T-helper 1 cell treated with Interleukin-12 subunit alpha and Interleukin-12 subunit beta and Interleukin-4 antibody, amounts not matched to agents 30 μg/mL and 1 μg/mL, for 36 hours (primary cell): Measurements from ENCODE around the gene ZNF385A.

Experiments
- H3K27ac Mint-ChIP-seq: one replicate; pipeline ENCODE4 v1.8.0; 2021; ENCODE audit warnings: mild to moderate bottlenecking, mixed read lengths
- H3K27me3 Mint-ChIP-seq: one replicate; pipeline ENCODE4 v1.8.0; 2021; ENCODE audit warnings: low read depth, mixed read lengths
- H3K36me3 Mint-ChIP-seq: one replicate; pipeline ENCODE4 v1.8.0; 2021; ENCODE audit warnings: low read depth, mixed read lengths
- H3K4me1 Mint-ChIP-seq: one replicate; pipeline ENCODE4 v1.8.0; 2021; ENCODE audit warnings: low read depth, mixed read lengths
- H3K4me3 Mint-ChIP-seq: one replicate; pipeline ENCODE4 v1.8.0; 2021; ENCODE audit warnings: mild to moderate bottlenecking, moderate library complexity, mixed read lengths
- H3K9me3 Mint-ChIP-seq: one replicate; pipeline ENCODE4 v1.8.0; 2021; ENCODE audit warnings: mixed read lengths

ZNF385A gene

DNA sequence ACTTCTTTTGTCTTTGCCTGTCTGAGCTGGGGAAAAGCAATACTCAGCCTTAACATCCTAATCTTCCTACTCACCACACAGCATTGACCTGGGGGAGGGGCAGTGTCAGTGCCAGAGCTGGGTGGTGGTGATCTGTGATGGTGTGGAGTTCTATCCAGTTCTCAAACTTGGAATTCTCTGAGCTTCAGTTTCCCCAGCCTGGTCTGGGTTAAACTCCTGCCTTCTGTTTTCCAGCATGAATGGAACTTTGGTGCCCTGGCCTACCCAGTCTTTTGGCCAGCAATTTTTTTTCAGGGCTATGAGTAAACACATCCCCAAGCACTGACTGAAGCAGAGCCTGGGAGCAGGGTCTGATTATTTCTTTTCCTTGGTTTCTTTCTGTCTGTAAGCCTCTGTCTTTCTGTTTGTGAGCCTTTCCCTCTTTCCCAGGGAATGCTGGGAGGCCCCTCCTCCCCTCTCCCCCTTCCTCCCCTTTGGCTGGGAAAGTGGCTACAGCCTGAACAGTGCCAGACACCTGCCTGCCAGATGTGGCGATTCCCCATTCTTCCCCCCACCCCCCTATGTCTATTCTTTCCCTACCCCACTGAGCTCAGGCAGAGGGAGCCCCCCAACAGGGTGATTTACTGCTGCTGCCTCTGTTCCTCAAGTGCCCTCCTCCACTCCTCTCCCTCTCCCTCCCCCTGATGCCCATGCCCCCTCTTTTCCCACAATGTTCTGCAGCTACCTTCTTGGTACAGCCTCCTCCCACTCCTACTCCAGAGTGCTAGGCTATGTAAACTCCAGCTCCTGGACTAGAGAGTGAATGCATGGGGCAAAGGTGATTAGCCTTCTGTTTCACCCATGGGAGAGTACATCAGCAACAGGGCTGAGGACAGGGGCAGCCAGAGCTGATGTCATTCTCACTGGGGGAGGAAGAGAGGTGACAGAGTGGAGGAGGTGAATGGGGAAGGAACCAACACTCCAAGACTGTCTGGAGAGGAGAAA is 31.4 kb downstream of the ZNF385A start:
- no peaks in the 10 kb centered on the region for H3K9me3 Mint-ChIP-seq
- peaks cover 20% of the 10 kb centered on the region for H3K4me1 Mint-ChIP-seq
- H3K4me3 Mint-ChIP-seq, result no peak overlapping the region
- peaks cover 39% of the 10 kb centered on the region for H3K36me3 Mint-ChIP-seq
- no peak overlapping the region for H3K27ac Mint-ChIP-seq
- no peaks in the 10 kb centered on the region for H3K27me3 Mint-ChIP-seq

DNA sequence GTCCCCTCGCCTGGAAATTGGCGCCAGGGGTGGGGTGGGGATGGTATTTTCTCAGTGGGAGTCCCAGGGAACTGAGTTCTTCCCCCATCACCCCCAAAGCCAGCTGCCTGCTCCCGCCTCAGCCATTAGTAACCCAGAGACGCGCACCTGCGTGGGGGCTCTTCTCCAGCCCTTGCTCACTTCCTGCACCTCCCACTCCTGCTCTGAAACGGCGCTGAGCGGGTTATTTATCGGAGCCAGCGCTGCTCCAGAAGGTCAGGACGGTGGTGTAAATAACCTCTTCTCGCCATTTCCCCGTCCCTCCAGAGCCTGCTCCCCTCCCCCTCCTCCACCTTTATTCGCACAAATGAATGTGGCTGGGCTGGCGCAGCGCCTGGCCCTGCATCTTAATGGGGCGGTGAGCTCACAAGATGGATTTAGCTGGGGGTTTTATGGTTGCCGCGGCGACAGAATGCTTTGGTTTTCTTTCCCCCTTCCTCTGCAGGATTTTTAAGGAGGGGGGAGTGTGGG is 32.5 kb downstream of the ZNF385A start:
- Mint-ChIP-seq H3K36me3 (peaks cover 47% of the 10 kb centered on the region), H3K4me1 (peaks cover 18% of the 10 kb centered on the region), H3K27ac (peak overlapping the region; percentile 42), H3K27me3 (no peaks in the 10 kb centered on the region), H3K9me3 (no peaks in the 10 kb centered on the region), H3K4me3 (peak overlapping the region; percentile 48)

DNA sequence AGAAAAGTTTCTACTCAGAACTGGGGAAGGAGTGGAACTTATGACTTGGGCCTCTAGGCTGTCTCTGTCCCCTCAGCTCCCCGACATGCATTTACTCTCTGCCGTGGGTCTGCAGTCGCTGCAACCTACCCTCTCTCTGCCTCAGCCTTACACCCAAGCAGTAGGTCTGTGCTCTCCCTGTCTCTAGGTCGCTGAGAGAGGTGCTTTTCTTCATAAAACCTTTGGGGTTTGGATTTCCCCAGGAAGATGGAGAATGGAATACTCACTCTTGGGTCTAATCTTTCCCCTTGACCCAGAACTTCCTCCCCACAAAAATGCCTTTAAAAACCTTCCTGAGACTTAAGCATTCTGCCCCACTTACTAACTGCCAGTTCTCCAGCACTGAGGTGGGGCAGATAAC is 33.2 kb downstream of the ZNF385A start:
- Mint-ChIP-seq H3K36me3 (peaks cover 52% of the 10 kb centered on the region), H3K27me3 (no peaks in the 10 kb centered on the region), H3K27ac (no peak overlapping the region), H3K4me1 (peaks cover 18% of the 10 kb centered on the region), H3K4me3 (no peak overlapping the region), H3K9me3 (no peaks in the 10 kb centered on the region)

DNA sequence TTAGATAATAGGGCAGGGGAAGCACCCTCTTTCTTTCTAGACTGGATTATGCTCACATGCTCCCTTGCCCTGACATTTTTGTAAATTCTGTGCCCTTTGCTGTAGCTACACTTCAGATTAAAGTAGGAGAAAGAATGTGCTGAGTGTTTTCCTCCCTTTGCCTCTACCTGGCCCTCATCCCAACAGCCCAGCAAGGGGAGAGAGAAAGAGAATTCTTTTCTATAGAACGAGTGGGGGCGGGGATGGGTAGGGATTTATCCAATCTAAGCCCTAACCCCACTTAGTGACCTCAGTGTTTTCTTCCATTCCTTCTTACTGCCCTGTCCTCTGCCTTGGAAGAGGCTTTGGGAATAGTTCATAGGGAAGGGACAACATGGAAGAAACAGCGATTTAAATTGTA is 33.8 kb downstream of the ZNF385A start:
- Mint-ChIP-seq H3K27me3 (no peaks in the 10 kb centered on the region), H3K27ac (no peak overlapping the region), H3K36me3 (peaks cover 52% of the 10 kb centered on the region), H3K9me3 (no peaks in the 10 kb centered on the region), H3K4me3 (no peak overlapping the region), H3K4me1 (peaks cover 18% of the 10 kb centered on the region)

DNA sequence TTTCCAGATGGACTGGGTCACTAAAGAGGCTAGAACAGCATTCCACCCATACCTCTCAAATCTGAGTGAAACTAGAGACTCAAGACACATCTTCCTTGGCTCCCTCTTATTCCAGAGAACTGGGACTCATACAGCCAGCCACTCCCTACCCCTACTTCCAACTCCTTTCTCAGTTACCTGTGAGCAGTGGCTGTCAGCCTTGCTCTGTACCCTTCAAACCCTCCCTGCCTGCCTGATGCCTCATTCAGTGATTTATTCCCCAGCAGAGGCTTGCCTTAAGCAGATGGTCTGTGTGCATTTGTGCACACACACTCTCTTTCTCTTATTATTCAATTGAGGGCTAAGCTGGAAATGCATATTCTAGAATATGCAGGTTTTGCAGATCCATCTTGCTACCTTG is 34.9 kb downstream of the ZNF385A start:
- H3K27me3 Mint-ChIP-seq, result no peaks in the 10 kb centered on the region
- no peaks in the 10 kb centered on the region for H3K9me3 Mint-ChIP-seq
- H3K4me3 Mint-ChIP-seq, result no peak overlapping the region
- peaks cover 60% of the 10 kb centered on the region for H3K36me3 Mint-ChIP-seq
- H3K4me1 Mint-ChIP-seq, result peaks cover 18% of the 10 kb centered on the region
- no peak overlapping the region for H3K27ac Mint-ChIP-seq

DNA sequence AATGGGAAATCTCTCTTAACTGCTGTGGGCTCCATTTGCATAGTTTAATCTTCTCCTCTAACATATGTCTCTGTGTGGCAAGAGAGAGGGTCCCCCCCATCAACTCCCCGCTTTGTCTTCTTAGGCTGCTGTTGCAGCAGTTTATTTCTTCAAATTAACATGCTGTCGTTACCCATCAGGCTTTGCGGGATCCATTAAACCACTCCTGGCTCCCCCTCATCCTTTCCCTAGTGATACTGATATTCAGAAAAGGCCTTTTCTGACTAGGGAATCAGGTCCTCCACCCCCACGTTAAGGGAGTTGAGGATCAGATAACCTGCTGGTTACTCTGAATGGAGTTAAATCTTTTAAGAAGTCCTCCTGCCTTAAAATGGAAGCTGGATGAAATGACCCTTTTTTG is 35.5 kb downstream of the ZNF385A start:
- Mint-ChIP-seq H3K27me3 (no peaks in the 10 kb centered on the region), H3K27ac (no peak overlapping the region), H3K9me3 (no peaks in the 10 kb centered on the region), H3K36me3 (peaks cover 60% of the 10 kb centered on the region), H3K4me3 (no peak overlapping the region), H3K4me1 (peaks cover 18% of the 10 kb centered on the region)

DNA sequence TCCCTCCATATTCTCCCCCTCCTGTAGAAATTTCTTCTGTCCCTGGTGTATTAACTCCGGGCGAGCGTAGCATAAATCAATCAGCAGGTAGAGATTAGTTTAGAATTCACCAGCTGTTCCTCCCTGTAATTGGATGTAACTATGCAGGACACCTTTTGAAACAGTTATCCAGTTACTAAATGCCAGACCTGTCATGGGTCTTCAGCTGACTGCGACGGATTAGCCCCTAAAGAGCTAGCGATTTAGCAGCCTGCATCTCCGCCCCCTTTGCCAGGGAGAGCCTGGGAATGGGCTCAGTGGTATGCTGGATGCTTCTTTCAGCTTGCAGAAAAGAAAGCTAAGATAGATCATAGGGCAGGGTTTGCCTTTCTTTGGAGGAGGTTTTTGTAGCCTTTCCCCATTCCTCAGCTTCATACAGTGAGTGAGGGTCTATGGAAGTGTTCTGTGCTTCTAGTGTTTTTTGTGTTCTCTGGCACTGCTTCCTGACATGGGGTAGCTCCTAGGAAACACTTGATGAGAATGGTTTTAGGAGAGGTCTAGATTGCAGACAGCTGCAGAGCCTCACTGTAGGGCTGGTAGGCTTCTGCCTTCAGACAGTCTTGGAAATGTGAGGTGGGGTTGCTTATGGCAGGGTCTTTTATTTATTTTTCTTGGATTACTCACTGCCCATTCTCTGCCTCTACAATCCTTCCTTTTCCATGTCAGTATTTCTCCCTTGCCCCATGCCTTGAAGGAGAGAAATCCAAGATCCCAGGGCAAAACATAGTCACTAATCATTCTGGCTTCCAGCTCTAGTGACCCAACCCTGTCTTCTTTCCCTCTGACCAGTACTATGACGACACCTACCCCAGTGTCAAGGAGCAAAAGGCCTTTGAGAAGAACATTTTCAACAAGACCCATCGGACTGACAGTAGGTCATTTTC is 42.9 kb downstream of the ZNF385A start:
- H3K36me3 Mint-ChIP-seq, result peaks cover 34% of the 10 kb centered on the region
- no peak overlapping the region for H3K27ac Mint-ChIP-seq
- H3K27me3 Mint-ChIP-seq, result no peaks in the 10 kb centered on the region
- no peak overlapping the region for H3K4me3 Mint-ChIP-seq
- peaks cover 4% of the 10 kb centered on the region for H3K4me1 Mint-ChIP-seq
- H3K9me3 Mint-ChIP-seq, result no peaks in the 10 kb centered on the region

DNA sequence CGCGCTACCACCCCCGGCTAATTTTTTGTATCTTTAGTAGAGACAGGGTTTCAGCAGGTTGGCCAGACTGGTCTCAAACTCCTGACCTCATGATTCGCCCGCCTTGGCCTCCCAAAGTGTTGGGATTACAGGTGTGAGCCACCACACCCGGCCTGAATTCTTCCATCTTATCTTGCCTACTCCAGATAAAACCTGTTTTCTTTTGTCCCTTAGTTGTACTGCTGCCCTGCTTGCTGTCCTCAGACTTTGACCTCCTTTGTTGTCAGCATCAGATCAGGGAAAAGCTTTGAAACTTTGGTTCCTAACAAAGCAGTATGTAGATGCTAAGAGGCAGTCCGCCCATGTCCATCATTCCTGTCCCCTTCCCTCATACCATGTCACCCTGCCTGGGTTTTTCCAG is 43.7 kb downstream of the ZNF385A start:
- H3K27me3 Mint-ChIP-seq, result no peaks in the 10 kb centered on the region
- H3K4me1 Mint-ChIP-seq, result peaks cover 6% of the 10 kb centered on the region
- H3K27ac Mint-ChIP-seq, result no peak overlapping the region
- H3K4me3 Mint-ChIP-seq, result no peak overlapping the region
- H3K36me3 Mint-ChIP-seq, result peaks cover 35% of the 10 kb centered on the region
- no peaks in the 10 kb centered on the region for H3K9me3 Mint-ChIP-seq

DNA sequence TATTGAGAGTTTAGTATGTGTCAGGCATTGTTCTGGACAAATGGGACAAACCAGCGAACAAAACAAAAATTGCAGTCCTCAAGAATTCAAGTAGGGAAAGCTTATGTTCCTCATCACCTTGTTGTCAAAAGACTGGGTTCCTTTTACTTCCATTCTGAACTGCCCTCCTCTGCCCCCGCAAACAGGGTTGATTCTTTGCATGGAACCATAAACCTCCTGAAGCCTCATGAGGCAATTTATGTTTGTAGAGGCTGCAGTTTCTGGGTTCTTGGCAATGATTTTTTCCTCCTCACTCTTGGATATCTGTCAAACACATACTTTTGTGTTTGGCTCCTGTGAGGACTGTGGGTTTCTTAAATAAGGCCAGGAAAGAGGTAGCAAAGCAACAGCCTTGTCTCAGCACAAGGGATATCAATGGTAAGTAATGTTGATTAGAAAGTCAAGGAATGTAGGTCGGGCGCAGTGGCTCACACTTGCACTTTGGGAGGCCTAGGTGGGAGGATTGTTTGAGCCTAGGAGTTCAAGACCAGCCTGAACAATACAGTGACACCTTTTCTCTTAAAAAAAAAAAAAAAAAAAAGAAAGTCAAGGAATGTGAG is 45.7 kb downstream of the ZNF385A start:
- Mint-ChIP-seq H3K36me3 (peaks cover 27% of the 10 kb centered on the region), H3K4me3 (no peak overlapping the region), H3K4me1 (peaks cover 6% of the 10 kb centered on the region), H3K27ac (no peak overlapping the region), H3K27me3 (no peaks in the 10 kb centered on the region), H3K9me3 (no peaks in the 10 kb centered on the region)

DNA sequence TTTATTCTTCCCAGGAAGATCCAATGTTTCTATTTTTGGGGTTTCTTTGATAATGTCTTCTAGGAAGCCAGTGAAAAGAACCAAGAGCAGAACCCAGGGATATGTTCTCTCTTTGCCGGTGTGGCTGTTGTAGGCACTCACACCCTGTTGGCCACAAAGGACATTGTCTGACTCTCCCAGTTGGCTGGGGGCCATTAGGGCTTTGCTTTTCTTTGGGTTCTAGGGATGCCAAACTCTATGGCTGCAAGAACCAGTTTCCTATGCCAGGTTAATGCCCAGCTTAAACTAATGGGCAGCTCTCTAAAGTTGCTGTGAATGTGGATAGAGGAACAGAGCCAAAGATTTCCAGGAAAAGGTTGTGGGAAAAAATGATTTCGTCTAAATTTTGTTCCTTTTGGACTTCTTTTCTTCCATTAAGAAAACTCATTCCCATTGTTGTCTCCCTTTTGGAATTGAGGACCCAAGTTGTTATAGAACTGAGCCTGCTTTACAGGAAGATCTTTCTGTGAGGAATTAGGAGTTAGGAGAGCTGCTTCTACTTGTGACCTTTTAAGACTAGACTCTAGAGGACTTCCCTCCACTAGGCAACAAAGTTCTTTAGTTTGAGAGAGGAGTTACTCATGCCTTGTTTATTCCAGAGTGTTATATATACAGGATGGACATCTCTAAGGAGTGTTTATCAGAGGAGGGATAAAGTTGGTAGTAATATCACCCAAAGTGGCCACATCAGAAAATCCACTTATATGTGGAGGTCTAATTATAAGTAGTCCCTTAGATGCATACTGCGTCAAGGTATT is 46.5 kb downstream of the ZNF385A start:
- no peak overlapping the region for H3K4me3 Mint-ChIP-seq
- H3K27ac Mint-ChIP-seq, result no peak overlapping the region
- H3K27me3 Mint-ChIP-seq, result no peaks in the 10 kb centered on the region
- H3K9me3 Mint-ChIP-seq, result no peaks in the 10 kb centered on the region
- H3K36me3 Mint-ChIP-seq, result peaks cover 25% of the 10 kb centered on the region
- H3K4me1 Mint-ChIP-seq, result peaks cover 12% of the 10 kb centered on the region

DNA sequence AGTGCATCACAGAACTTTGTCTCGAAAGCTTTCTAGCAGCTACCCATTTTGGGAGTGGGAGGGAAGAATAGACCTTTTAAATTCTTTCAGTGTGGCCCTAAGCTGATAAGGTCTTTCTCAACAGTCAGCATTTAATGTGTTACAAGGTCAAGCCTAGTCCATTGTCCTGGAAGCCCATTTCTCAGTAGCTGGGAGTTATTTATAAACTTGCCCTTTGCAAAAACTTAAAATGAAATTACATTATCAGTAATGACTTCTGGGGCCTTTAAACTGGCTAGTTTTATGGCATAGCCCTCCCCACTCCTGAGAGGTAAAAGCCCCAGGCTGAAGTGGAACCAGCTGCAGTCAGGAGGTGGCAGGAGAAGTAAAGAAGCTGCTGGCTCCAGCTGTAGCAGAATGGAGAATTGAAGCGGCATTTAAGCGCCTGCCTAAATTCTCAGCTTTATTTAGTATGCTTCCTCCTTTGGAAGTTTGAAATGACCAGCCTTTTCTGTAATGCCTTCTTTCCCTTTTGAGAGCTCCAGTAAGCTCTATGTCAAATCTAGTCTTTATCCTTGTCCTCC is 47.2 kb downstream of the ZNF385A start:
- Mint-ChIP-seq H3K4me3 (no peak overlapping the region), H3K9me3 (no peaks in the 10 kb centered on the region), H3K27me3 (no peaks in the 10 kb centered on the region), H3K36me3 (peaks cover 20% of the 10 kb centered on the region), H3K27ac (no peak overlapping the region), H3K4me1 (peaks cover 12% of the 10 kb centered on the region)

DNA sequence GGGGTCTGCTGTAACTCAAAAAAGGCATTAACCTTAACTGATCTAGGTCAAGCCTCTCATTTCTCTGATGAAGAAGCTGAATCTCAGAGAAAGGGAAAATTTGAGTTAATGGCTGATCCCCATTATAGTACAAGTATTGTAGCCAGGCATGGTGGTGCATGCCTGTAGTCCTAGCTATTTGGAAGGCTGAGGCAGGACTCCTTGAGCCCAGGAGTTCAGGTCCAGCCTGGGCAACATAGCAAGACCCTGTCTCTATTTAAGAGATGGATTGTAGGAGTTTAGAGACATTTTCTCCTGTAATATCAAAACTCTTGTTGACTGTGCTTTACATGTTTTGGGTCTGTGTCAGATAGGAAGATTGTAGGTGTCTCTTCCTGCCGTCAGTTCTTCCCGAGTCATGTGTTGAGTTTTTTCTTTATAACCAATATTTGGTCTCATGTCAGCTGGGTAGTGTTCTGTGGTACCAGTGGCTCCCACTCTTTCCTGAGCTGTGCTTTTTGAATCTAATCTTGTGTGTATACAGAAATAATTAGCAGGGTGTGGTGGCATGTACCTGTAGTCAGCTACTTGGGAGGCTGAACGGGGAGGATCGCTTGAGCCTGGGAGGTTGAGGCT is 51.0 kb downstream of the ZNF385A start:
- no peak overlapping the region for H3K4me3 Mint-ChIP-seq
- H3K27ac Mint-ChIP-seq, result peak overlapping the region; percentile 24
- no peaks in the 10 kb centered on the region for H3K9me3 Mint-ChIP-seq

DNA sequence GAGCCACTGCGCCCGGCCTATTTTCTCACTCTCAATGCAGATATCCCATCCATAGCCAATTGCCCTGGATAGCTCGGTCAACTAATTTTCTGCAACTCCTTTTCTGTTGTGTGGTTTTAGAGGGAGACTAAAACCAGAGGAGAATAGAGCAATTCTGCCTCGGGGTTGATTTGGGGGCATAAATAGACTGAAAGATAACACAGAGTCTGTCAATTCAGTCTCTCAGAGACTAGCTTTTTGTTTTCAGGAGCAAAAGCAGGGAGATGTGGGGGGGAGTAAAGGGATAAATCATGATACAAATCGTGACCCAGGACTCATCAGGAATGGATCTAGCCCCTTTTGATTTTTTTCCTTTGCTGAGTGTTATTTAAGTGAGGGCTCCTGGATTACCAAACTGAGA is 53.1 kb downstream of the ZNF385A start:
- Mint-ChIP-seq H3K27ac (peak overlapping the region; percentile 52), H3K9me3 (no peaks in the 10 kb centered on the region), H3K36me3 (peaks cover 12% of the 10 kb centered on the region), H3K27me3 (no peaks in the 10 kb centered on the region), H3K4me1 (peaks cover 41% of the 10 kb centered on the region), H3K4me3 (no peak overlapping the region)

More for the DNA sequence above, 51.0 kb downstream of the ZNF385A start:
- Mint-ChIP-seq H3K36me3 (peaks cover 12% of the 10 kb centered on the region), H3K27me3 (no peaks in the 10 kb centered on the region), H3K4me1 (peaks cover 33% of the 10 kb centered on the region)
